Hepatocyte (in vitro differentiated cells): ENCODE measurements around the gene CCNI. TPM values are rescaled to one million over a fixed set of nuclear protein-coding genes. Genes with fewer than 3 reads are reported as not detected.
"Not testable (repeated sequence)": the region's sequence is repeated elsewhere in the genome, so short reads cannot be mapped to it uniquely, and the experiment has no call there.

Experiments used
- DNase-seq: peaks from one replicate; pipeline ENCODE4 v3.0.0-alpha.2; 2016; ENCODE audit warnings: low spot score
- H2AFZ ChIP-seq: fragments of 200-600 bp; sonication (generic); 2 replicates; pipeline ENCODE4 v1.6.0; 2016; ENCODE audit warnings: antibody characterized with exemption, mild to moderate bottlenecking
- H3K27ac ChIP-seq: fragments of 200-600 bp; sonication (generic); 2 replicates; pipeline ENCODE4 v1.5.1; 2016; ENCODE audit warnings: mild to moderate bottlenecking
- H3K27me3 ChIP-seq: fragments of 200-600 bp; sonication (generic); 2 replicates; pipeline ENCODE4 v1.6.1; 2016
- H3K36me3 ChIP-seq: fragments of 200-600 bp; sonication (generic); replicated peaks from 2 replicates; pipeline ENCODE4 v1.5.1; 2016; ENCODE audit warnings: low read depth; ENCODE audit not compliant: insufficient read depth
- H3K4me1 ChIP-seq: fragments of 200-600 bp; sonication (generic); 2 replicates; pipeline ENCODE4 v1.5.1; 2016; ENCODE audit warnings: mild to moderate bottlenecking, moderate library complexity; ENCODE audit not compliant: insufficient read depth
- H3K4me2 ChIP-seq: fragments of 200-600 bp; sonication (generic); 2 replicates; pipeline ENCODE4 v1.6.0; 2016
- H3K4me3 ChIP-seq: fragments of 200-600 bp; sonication (generic); 2 replicates; pipeline ENCODE4 v1.5.1; 2016; ENCODE audit warnings: mild to moderate bottlenecking
- H3K79me2 ChIP-seq: fragments of 200-600 bp; sonication (generic); 2 replicates; pipeline ENCODE4 v1.6.0; 2017; ENCODE audit warnings: mild to moderate bottlenecking
- H3K9me2 ChIP-seq: fragments of 200-600 bp; sonication (generic); replicated peaks from 2 replicates; pipeline ENCODE4 v1.6.0; 2017; ENCODE audit warnings: mild to moderate bottlenecking; ENCODE audit not compliant: insufficient read depth
- H3K9me3 ChIP-seq: fragments of 200-600 bp; sonication (generic); 2 replicates; pipeline ENCODE4 v1.5.1; 2016; ENCODE audit warnings: low read depth, mild to moderate bottlenecking
- H4K20me1 ChIP-seq: fragments of 200-600 bp; sonication (generic); 2 replicates; pipeline ENCODE4 v1.6.0; 2016; ENCODE audit warnings: mild to moderate bottlenecking; ENCODE audit not compliant: insufficient read depth, poor library complexity, severe bottlenecking
- CTCF ChIP-seq: fragments of 200-600 bp; sonication (generic); IDR thresholded peaks from 2 replicates; pipeline ENCODE4 v1.5.1; 2016; ENCODE audit warnings: antibody characterized with exemption, mild to moderate bottlenecking; ENCODE audit not compliant: poor library complexity
- EZH2 ChIP-seq: fragments of 200-600 bp; sonication (generic); IDR thresholded peaks from 2 replicates; pipeline ENCODE4 v1.6.1; 2016; ENCODE audit warnings: antibody characterized with exemption, mild to moderate bottlenecking, borderline replicate concordance
- EZH2phosphoT487 ChIP-seq: fragments of 200-600 bp; sonication (generic); IDR thresholded peaks from one replicate; pipeline ENCODE4 v1.6.1; 2018; ENCODE audit warnings: antibody characterized with exemption, mild to moderate bottlenecking, low read depth, moderate library complexity; ENCODE audit not compliant: unreplicated experiment, severe bottlenecking
- WGBS: methylation state at CpG from one replicate; pipeline ENCODE4 v1.1.6; 2016; ENCODE audit warnings: low lambda C conversion rate; ENCODE audit errors: missing lambda C conversion rate; 5-methylcytosine and 5-hydroxymethylcytosine counted together
- polyA plus RNA-seq: library from polyadenylated mRNA; unstranded; fragments of >200 nt; fragmentation: Nextera tagmentation; extraction: Ambion mirVana; gene quantifications from 2 replicates; pipeline ENCODE4 v1.2.1, GENCODE V29; 2016
- total RNA-seq: library from RNA; depleted of rRNA; stranded (reverse); fragments of >200 nt; gene quantifications from 2 replicates; pipeline ENCODE4 v1.2.3, GENCODE V29; 2014

CCNI gene
- total and polyA plus RNA-seq, 2 experiments from 2014 or later: 160 to 212 TPM

- Histone ChIP-seq H3K9me2 (no peaks in the 10 kb centered on the region), H3K79me2 (peaks cover 9% of the 10 kb centered on the region), H2AFZ (no peak overlapping the region), H3K4me3 (no peak overlapping the region), H4K20me1 (no peaks in the 10 kb centered on the region), H3K9me3 (no peaks in the 10 kb centered on the region), H3K4me2 (no peak overlapping the region), H3K36me3 (no peaks in the 10 kb centered on the region), H3K4me1 (no peaks in the 10 kb centered on the region), H3K27me3 (no peaks in the 10 kb centered on the region), H3K27ac (no peak overlapping the region)
- TF ChIP-seq EZH2phosphoT487 (no peak), EZH2 (no peak), CTCF (no peak)
- WGBS: 92% methylated on average over 11 of the region's 11 CpGs
- DNase-seq: no peak
Observed at GRCh38 chr4:77082886-77083608, 7.3 kb upstream of the CCNI start.

GRCh38 chr4:77080806-77081205, 5.0 kb upstream of the CCNI start:
- not testable (repeated sequence) for H3K4me3 ChIP-seq, H3K9me2 ChIP-seq, DNase-seq, H2AFZ ChIP-seq, H4K20me1 ChIP-seq, H3K9me3 ChIP-seq, H3K4me1 ChIP-seq, H3K4me2 ChIP-seq, H3K27ac ChIP-seq, H3K36me3 ChIP-seq, H3K27me3 ChIP-seq
- H3K79me2 ChIP-seq: peaks cover 23% of the 10 kb centered on the region
- 95% methylated on average over 7 of the region's 7 CpGs for WGBS

- H3K79me2 ChIP-seq: peaks cover 36% of the 10 kb centered on the region
- no peak overlapping the region for H2AFZ ChIP-seq
- H4K20me1 ChIP-seq: peaks cover 4% of the 10 kb centered on the region
- H3K4me2 ChIP-seq: no peak overlapping the region
- H3K9me3 ChIP-seq: no peaks in the 10 kb centered on the region
- H3K27me3 ChIP-seq: no peaks in the 10 kb centered on the region
- H3K36me3 ChIP-seq: no peaks in the 10 kb centered on the region
- H3K4me1 ChIP-seq: peaks cover 9% of the 10 kb centered on the region
- H3K4me3 ChIP-seq: no peak overlapping the region
- DNase-seq: no peak
- TF ChIP-seq EZH2: no peak
- no peak for TF ChIP-seq CTCF
- no peak for TF ChIP-seq EZH2phosphoT487
- H3K27ac ChIP-seq: no peak overlapping the region
- no peaks in the 10 kb centered on the region for H3K9me2 ChIP-seq
- over 99% methylated on average over 5 of the region's 5 CpGs for WGBS
Observed at GRCh38 chr4:77079281-77079680, 3.5 kb upstream of the CCNI start.

GRCh38 chr4:77078401-77078800, 2.6 kb upstream of the CCNI start:
- TF ChIP-seq EZH2: no peak
- no peak for TF ChIP-seq EZH2phosphoT487
- no peak for TF ChIP-seq CTCF
- H3K27ac ChIP-seq: no peak overlapping the region
- 100% methylated on average over 2 of the region's 2 CpGs for WGBS
- H3K4me3 ChIP-seq: no peak overlapping the region
- no peaks in the 10 kb centered on the region for H3K9me3 ChIP-seq
- no peak overlapping the region for H2AFZ ChIP-seq
- no peaks in the 10 kb centered on the region for H3K27me3 ChIP-seq
- H3K4me2 ChIP-seq: no peak overlapping the region
- no peaks in the 10 kb centered on the region for H3K36me3 ChIP-seq
- peaks cover 45% of the 10 kb centered on the region for H3K79me2 ChIP-seq
- H3K9me2 ChIP-seq: no peaks in the 10 kb centered on the region
- DNase-seq: no peak
- peaks cover 9% of the 10 kb centered on the region for H3K4me1 ChIP-seq
- peaks cover 13% of the 10 kb centered on the region for H4K20me1 ChIP-seq
